Right lobe of liver (tissue), 4 donors: ENCODE data around the gene DOCK7.

Experiments used
- POLR2A ChIP-seq: fragments of 450-650 bp; IDR thresholded peaks from one replicate; pipeline ENCODE4 v1.6.1; 2017; ENCODE audit warnings: antibody characterized with exemption, mild to moderate bottlenecking
- TF ChIP-seq, protein P1 (sequence below), 4 donors: fragments of 200-600 bp in 3 of 4; fragments of 450-650 bp in 1 of 4; IDR thresholded peaks; one replicate each; pipeline versions ENCODE4 v1.5.1 to v1.8.0; 2016 to 2022; ENCODE audit warnings: antibody characterized with exemption in 4 of 4, mild to moderate bottlenecking in 2 of 4
- donor health status: DM: no; HTN: no; CAD: no.
- donor health status: DM: no; HTN: no; CAD: no.
- donor health status: DM: no; HTN: yes; CAD: no.

DNA sequence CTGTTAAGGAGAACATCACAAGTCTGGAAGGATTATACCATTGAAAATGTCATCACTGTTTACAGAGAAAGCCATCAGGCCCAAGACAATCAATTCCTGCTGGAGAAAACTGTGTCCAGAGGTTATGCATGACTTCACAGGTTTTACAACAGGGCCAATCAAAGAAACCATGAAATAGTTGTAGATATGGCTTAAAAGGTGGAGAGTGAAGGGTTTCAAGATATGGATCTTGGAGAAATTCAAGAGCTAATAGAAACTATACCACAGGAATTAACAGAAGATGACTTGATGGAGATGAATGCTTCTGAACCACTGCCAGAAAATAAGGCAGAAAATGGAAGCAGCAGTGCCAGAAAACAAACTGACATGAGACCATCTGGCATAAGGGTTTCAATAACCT, 221.1 kb downstream of the DOCK7 start:
- TF ChIP-seq, protein P1, sequence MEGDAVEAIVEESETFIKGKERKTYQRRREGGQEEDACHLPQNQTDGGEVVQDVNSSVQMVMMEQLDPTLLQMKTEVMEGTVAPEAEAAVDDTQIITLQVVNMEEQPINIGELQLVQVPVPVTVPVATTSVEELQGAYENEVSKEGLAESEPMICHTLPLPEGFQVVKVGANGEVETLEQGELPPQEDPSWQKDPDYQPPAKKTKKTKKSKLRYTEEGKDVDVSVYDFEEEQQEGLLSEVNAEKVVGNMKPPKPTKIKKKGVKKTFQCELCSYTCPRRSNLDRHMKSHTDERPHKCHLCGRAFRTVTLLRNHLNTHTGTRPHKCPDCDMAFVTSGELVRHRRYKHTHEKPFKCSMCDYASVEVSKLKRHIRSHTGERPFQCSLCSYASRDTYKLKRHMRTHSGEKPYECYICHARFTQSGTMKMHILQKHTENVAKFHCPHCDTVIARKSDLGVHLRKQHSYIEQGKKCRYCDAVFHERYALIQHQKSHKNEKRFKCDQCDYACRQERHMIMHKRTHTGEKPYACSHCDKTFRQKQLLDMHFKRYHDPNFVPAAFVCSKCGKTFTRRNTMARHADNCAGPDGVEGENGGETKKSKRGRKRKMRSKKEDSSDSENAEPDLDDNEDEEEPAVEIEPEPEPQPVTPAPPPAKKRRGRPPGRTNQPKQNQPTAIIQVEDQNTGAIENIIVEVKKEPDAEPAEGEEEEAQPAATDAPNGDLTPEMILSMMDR (IDR thresholded peaks at IDR 0.05) = no peak
- no peak for TF ChIP-seq POLR2A
